Nephron progenitor cell (in vitro differentiated cells): Measurements from ENCODE around the gene UROC1.

ENCODE experiments used
- DNase-seq: peaks from one replicate; pipeline ENCODE4 v3.0.0; 2021
- H3K27ac Mint-ChIP-seq: 2 replicates; pipeline ENCODE4 v1.8.0; 2021; ENCODE audit warnings: mild to moderate bottlenecking, moderate library complexity, mixed read lengths
- H3K27me3 Mint-ChIP-seq: 2 replicates; pipeline ENCODE4 v1.8.0; 2021; ENCODE audit warnings: mild to moderate bottlenecking, low read depth, mixed read lengths; ENCODE audit not compliant: poor library complexity
- H3K36me3 Mint-ChIP-seq: 2 replicates; pipeline ENCODE4 v1.8.0; 2021; ENCODE audit warnings: low read depth, mixed read lengths
- H3K4me1 Mint-ChIP-seq: 2 replicates; pipeline ENCODE4 v1.8.0; 2021; ENCODE audit warnings: mixed read lengths
- H3K4me3 Mint-ChIP-seq: 2 replicates; pipeline ENCODE4 v1.8.0; 2021; ENCODE audit warnings: mild to moderate bottlenecking, moderate library complexity, mixed read lengths
- H3K9me3 Mint-ChIP-seq: 2 replicates; pipeline ENCODE4 v1.8.0; 2021; ENCODE audit warnings: mild to moderate bottlenecking, moderate library complexity, mixed read lengths
- CTCF ChIP-seq: fragments of 200-600 bp; sonication (generic); IDR thresholded peaks from 2 replicates; pipeline ENCODE4 v1.5.0; 2021; ENCODE audit warnings: antibody characterized with exemption

UROC1 gene

GRCh38 chr3:126547721-126548120 lies 30.1 kb upstream of the UROC1 start:
- Mint-ChIP-seq H3K27ac (no peak overlapping the region), H3K36me3 (no peaks in the 10 kb centered on the region), H3K27me3 (peaks cover 7% of the 10 kb centered on the region), H3K9me3 (no peaks in the 10 kb centered on the region), H3K4me1 (peaks cover 50% of the 10 kb centered on the region), H3K4me3 (peak overlapping the region; percentile 25)
- no peak for TF ChIP-seq CTCF
- no peak for DNase-seq

GRCh38 chr3:126546549-126547239 lies 29.1 kb upstream of the UROC1 start:
- Mint-ChIP-seq H3K36me3 (no peaks in the 10 kb centered on the region), H3K27ac (no peak overlapping the region), H3K9me3 (no peaks in the 10 kb centered on the region), H3K27me3 (peaks cover 7% of the 10 kb centered on the region), H3K4me1 (peaks cover 50% of the 10 kb centered on the region), H3K4me3 (no peak overlapping the region)
- TF ChIP-seq CTCF, result no peak
- DNase-seq, result no peak

GRCh38 chr3:126546013-126546412 lies 28.4 kb upstream of the UROC1 start:
- Mint-ChIP-seq H3K36me3 (no peaks in the 10 kb centered on the region), H3K4me3 (no peak overlapping the region), H3K27me3 (peaks cover 7% of the 10 kb centered on the region), H3K4me1 (peaks cover 44% of the 10 kb centered on the region), H3K27ac (no peak overlapping the region), H3K9me3 (no peaks in the 10 kb centered on the region)
- TF ChIP-seq CTCF, result no peak
- no peak for DNase-seq

GRCh38 chr3:126545544-126545943 lies 28.0 kb upstream of the UROC1 start:
- Mint-ChIP-seq H3K27ac (no peak overlapping the region), H3K36me3 (no peaks in the 10 kb centered on the region), H3K4me3 (no peak overlapping the region), H3K4me1 (peaks cover 40% of the 10 kb centered on the region), H3K27me3 (peaks cover 7% of the 10 kb centered on the region), H3K9me3 (no peaks in the 10 kb centered on the region)
- no peak for TF ChIP-seq CTCF
- DNase-seq, result no peak

GRCh38 chr3:126544596-126545281 lies 27.2 kb upstream of the UROC1 start:
- DNase-seq, result no peak
- no peak overlapping the region for H3K4me3 Mint-ChIP-seq

More at GRCh38 chr3:126544596-126545281, 27.2 kb upstream of the UROC1 start:
- Mint-ChIP-seq H3K27ac (peak overlapping the region; percentile 59), H3K9me3 (no peaks in the 10 kb centered on the region), H3K4me1 (peaks cover 36% of the 10 kb centered on the region), H3K27me3 (peaks cover 7% of the 10 kb centered on the region), H3K36me3 (no peaks in the 10 kb centered on the region)
- TF ChIP-seq CTCF, result no peak
